B cell (primary cell): ENCODE results near the gene TRAPPC12. TPM values are rescaled to one million over a fixed set of nuclear protein-coding genes. Genes with fewer than 3 reads are reported as not detected.

ENCODE experiments used
- ATAC-seq: fragments of 200-7000 bp; cut with Tn5 transposase; one replicate; pipeline ENCODE4 v1.10.0; 2021; ENCODE audit warnings: low read depth, mild to moderate bottlenecking, moderate number of reproducible peaks, moderate library complexity
- CTCF ChIA-PET: fragments of 350-600 bp; sonication (Branson Sonifier 250); formaldehyde crosslinking; loops from one replicate; lab custom pipeline; 2021; ENCODE audit warnings: antibody characterized with exemption, inconsistent platforms; lab: Charles Lee
- POLR2A ChIA-PET: fragments of 350-600 bp; sonication (Branson Sonifier 250); formaldehyde crosslinking; loops from one replicate; lab custom pipeline; 2021; ENCODE audit warnings: antibody characterized with exemption; lab: Charles Lee
- DNase-seq: peaks from one replicate; pipeline ENCODE4 v3.0.0; 2013
- H2AFZ ChIP-seq: 2 replicates; pipeline ENCODE4 v1.6.1; 2012; ENCODE audit warnings: mild to moderate bottlenecking, low read depth, low read length; ENCODE audit not compliant: insufficient read depth, poor library complexity, severe bottlenecking
- H3K27ac ChIP-seq, 2 donors: 1 replicate in 1 of 2; 2 replicates in 1 of 2; pipeline ENCODE4 v1.5.1; 2012 to 2013; ENCODE audit warnings: low read length in 2 of 2, mild to moderate bottlenecking in 2 of 2, moderate library complexity in 1 of 2
- H3K27me3 ChIP-seq, 4 experiments: fragments of 200-600 bp in 1 of 4; sonication (generic) in 1 of 4; replicated peaks in 1 of 4; 1 replicate in 2 of 4; 2 replicates in 2 of 4; pipeline versions ENCODE4 v1.6.1 to v1.7.0; 2013 to 2016; ENCODE audit warnings: low read length in 3 of 4, mild to moderate bottlenecking in 2 of 4, mixed read lengths in 1 of 4, moderate library complexity in 1 of 4; ENCODE audit not compliant: insufficient read depth in 4 of 4, control insufficient read depth in 3 of 4; ENCODE audit errors: control extremely low read depth in 1 of 4
- H3K36me3 ChIP-seq, 2 experiments: replicated peaks in 1 of 2; 1 replicate in 1 of 2; 2 replicates in 1 of 2; pipeline versions ENCODE4 v1.6.1 to v1.7.1; 2013; ENCODE audit warnings: low read length in 1 of 2; ENCODE audit not compliant: insufficient read depth in 2 of 2, control insufficient read depth in 1 of 2; ENCODE audit errors: control extremely low read depth in 1 of 2, extremely low read depth in 1 of 2
- H3K4me1 ChIP-seq, 2 donors: fragments of 200-600 bp in 1 of 2; sonication (generic) in 1 of 2; 1 replicate in 1 of 2; 2 replicates in 1 of 2; pipeline versions ENCODE4 v1.5.1 to v1.6.1; 2013 to 2017; ENCODE audit warnings: low read length in 2 of 2; ENCODE audit not compliant: control insufficient read depth in 2 of 2, insufficient read depth in 2 of 2
- H3K4me2 ChIP-seq: replicated peaks from 2 replicates; pipeline ENCODE3; 2012; ENCODE audit warnings: mild to moderate bottlenecking, low read depth, low read length; ENCODE audit not compliant: poor library complexity, severe bottlenecking
- H3K4me3 ChIP-seq, 5 experiments: fragments of 200-600 bp in 1 of 5; sonication (generic) in 1 of 5; 1 replicate in 3 of 5; 2 replicates in 2 of 5; pipeline versions ENCODE4 v1.5.1 to v1.7.0; 2011 to 2016; ENCODE audit warnings: low read length in 4 of 5, mild to moderate bottlenecking in 4 of 5, low read depth in 2 of 5, control low read depth in 1 of 5, moderate library complexity in 1 of 5; ENCODE audit not compliant: insufficient read depth in 1 of 5; ENCODE audit errors: control extremely low read depth in 1 of 5, extremely low read depth in 1 of 5
- H3K79me2 ChIP-seq: fragments of 200-600 bp; sonication (generic); one replicate; pipeline ENCODE4 v1.6.0; 2016; ENCODE audit warnings: low read length; ENCODE audit not compliant: control insufficient read depth, insufficient read depth
- H3K9ac ChIP-seq: fragments of 200-600 bp; sonication (generic); 2 replicates; pipeline ENCODE4 v1.6.1; 2017; ENCODE audit warnings: mild to moderate bottlenecking, low read length, moderate library complexity
- H3K9me3 ChIP-seq, 3 donors: one replicate each; pipeline versions ENCODE4 v1.6.1 to v1.7.1; 2013; ENCODE audit warnings: low read length in 2 of 3; ENCODE audit not compliant: control insufficient read depth in 2 of 3, insufficient read depth in 1 of 3; ENCODE audit errors: control extremely low read depth in 1 of 3
- H4K20me1 ChIP-seq: 2 replicates; pipeline ENCODE4 v1.6.0; 2012; ENCODE audit warnings: mild to moderate bottlenecking, low read length; ENCODE audit not compliant: insufficient read depth, control insufficient read depth, poor library complexity, severe bottlenecking
- H3K27ac Mint-ChIP-seq: one replicate; pipeline ENCODE4 v1.8.0; 2021; ENCODE audit warnings: mixed read lengths
- H3K27me3 Mint-ChIP-seq: one replicate; pipeline ENCODE4 v1.8.0; 2021; ENCODE audit warnings: mixed read lengths
- H3K4me1 Mint-ChIP-seq: one replicate; pipeline ENCODE4 v1.8.0; 2021; ENCODE audit warnings: mixed read lengths
- H3K4me3 Mint-ChIP-seq: one replicate; pipeline ENCODE4 v1.8.0; 2021; ENCODE audit warnings: mixed read lengths
- H3K9me3 Mint-ChIP-seq: one replicate; pipeline ENCODE4 v1.8.0; 2022; ENCODE audit warnings: mixed read lengths; ENCODE audit not compliant: insufficient read depth
- CTCF ChIP-seq: fragments of 200-600 bp; IDR thresholded peaks from one replicate; pipeline ENCODE4 v1.8.0; 2022; ENCODE audit warnings: antibody characterized with exemption, mild to moderate bottlenecking
- EZH2 ChIP-seq: IDR thresholded peaks from 2 replicates; pipeline ENCODE4 v1.6.1; 2012; ENCODE audit warnings: borderline replicate concordance, low read depth, mild to moderate bottlenecking, moderate library complexity, low read length; ENCODE audit not compliant: insufficient read depth, poor library complexity, severe bottlenecking
- WGBS: methylation state at CpG from one replicate; pipeline ENCODE4 v1.1.5; 2013; ENCODE audit warnings: missing lambda C conversion rate; ENCODE audit not compliant: insufficient coverage; 5-methylcytosine and 5-hydroxymethylcytosine counted together
- intact Hi-C: fragments of 100-400 bp; cut with micrococcal nuclease; formaldehyde crosslinking; loops from one replicate; pipeline ENCODE4 v1.10.0; 2022
- polyA plus RNA-seq: library from polyadenylated mRNA; depleted of rRNA; stranded (reverse); fragments of >200 nt; gene quantifications from 2 replicates; pipeline ENCODE4 v1.2.3, GENCODE V29; 2012
- total RNA-seq, 2 donors: library from RNA; stranded (reverse); fragments of 120-200 nt in 1 of 2; gene quantifications; 1 replicate in 1 of 2; 2 replicates in 1 of 2; pipeline versions ENCODE4 v1.2.3 to v1.2.4, GENCODE V29; 2013 to 2022

Gene TRAPPC12
- total and polyA plus RNA-seq, 2 donors (not counting 1 experiment from before 2014, with no cell fraction given) = 80.9 to 151 TPM

DNA sequence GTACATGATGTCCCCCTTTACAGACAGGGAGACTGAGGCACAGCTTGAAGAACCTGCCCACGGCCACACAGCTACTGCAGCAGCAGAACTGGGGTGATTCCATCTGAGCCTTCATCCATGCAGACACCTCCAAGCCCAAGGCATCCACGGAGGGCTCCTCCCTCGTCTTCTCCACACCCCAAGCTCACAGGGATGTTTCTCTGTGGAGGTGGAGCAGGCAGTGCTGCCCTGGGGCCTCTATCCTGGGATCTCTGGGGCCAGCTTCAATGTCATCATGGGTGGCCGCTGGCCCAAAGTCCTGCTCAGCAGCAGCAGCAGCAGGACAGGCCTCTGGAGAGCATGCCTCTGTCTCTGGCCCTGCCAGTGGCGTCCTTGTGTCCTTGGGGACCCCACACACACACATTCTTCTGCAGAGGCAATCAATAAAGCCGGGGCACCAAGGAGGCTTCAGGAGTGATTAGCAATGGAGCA lies 108.6 kb downstream of the TRAPPC12 start:
- H3K4me1 ChIP-seq = no peaks in the 10 kb centered on the region
- no peaks in the 10 kb centered on the region for H3K79me2 ChIP-seq
- no peaks in the 10 kb centered on the region for H3K27me3 ChIP-seq
- TF ChIP-seq EZH2 (no peak), CTCF (no peak)
- H3K27me3 Mint-ChIP-seq = no peaks in the 10 kb centered on the region
- H3K4me3 Mint-ChIP-seq = no peak overlapping the region
- intact Hi-C loops = no loop called here
- H2AFZ ChIP-seq = no peak overlapping the region
- peaks cover 0 to 15% (median 0%) of the 10 kb centered on the region in 3 donors for H3K9me3 ChIP-seq
- H3K4me2 ChIP-seq = no peak overlapping the region
- H3K9ac ChIP-seq = no peak overlapping the region
- ChIA-PET POLR2A (no interaction called here), CTCF (no interaction called here)
- H3K27ac Mint-ChIP-seq = no peak overlapping the region
- no peak for DNase-seq
- no peak overlapping the region for H3K27ac ChIP-seq
- 89% methylated on average over 4 of the region's 6 CpGs for WGBS
- no peaks in the 10 kb centered on the region for H3K4me1 Mint-ChIP-seq
- H3K36me3 ChIP-seq = peaks cover 0 to under 1% of the 10 kb centered on the region in 2 experiments
- H3K9me3 Mint-ChIP-seq = no peaks in the 10 kb centered on the region
- no peaks in the 10 kb centered on the region for H4K20me1 ChIP-seq
- ATAC-seq = no peak
- H3K4me3 ChIP-seq = no peak overlapping the region

GRCh38 chr2:3488855-3489763 lies 109.6 kb downstream of the TRAPPC12 start:
- Histone ChIP-seq H3K27me3 (no peaks in the 10 kb centered on the region), H3K36me3 (no peaks in the 10 kb centered on the region), H2AFZ (no peak overlapping the region), H3K9ac (no peak overlapping the region), H3K4me2 (no peak overlapping the region), H3K4me1 (no peaks in the 10 kb centered on the region), H3K4me3 (no peak overlapping the region), H4K20me1 (no peaks in the 10 kb centered on the region), H3K79me2 (no peaks in the 10 kb centered on the region), H3K9me3 (peaks cover 0 to 15% (median 0%) of the 10 kb centered on the region in 3 donors), H3K27ac (no peak overlapping the region)
- intact Hi-C loops = no loop called here
- Mint-ChIP-seq H3K27me3 (no peaks in the 10 kb centered on the region), H3K4me3 (no peak overlapping the region), H3K4me1 (no peaks in the 10 kb centered on the region), H3K27ac (no peak overlapping the region), H3K9me3 (no peaks in the 10 kb centered on the region)
- 86% methylated on average over 22 of the region's 27 CpGs for WGBS
- ATAC-seq (no peak), DNase-seq (no peak)
- no peak for TF ChIP-seq EZH2
- TF ChIP-seq CTCF = no peak
- ChIA-PET CTCF (no interaction called here), POLR2A (no interaction called here)
